Erythroblast (primary cell): ENCODE results near the gene TMEM115.
A peak's percentile ranks its signal among the peaks of the same experiment; 100 is the strongest.
"Not testable (repeated sequence)": the region's sequence is repeated elsewhere in the genome, so short reads cannot be mapped to it uniquely, and the experiment has no call there.

Experiments
- DNase-seq, 2 experiments: peaks; one replicate each; lab custom pipeline; 2025; lab: John Stamatoyannopoulos, UW
- GATA1 ChIP-seq: IDR thresholded peaks from 2 replicates; pipeline ENCODE4 v1.6.1; 2011; ENCODE audit warnings: low read depth, mild to moderate bottlenecking, control low read depth, low read length, moderate library complexity
- POLR2A ChIP-seq: IDR thresholded peaks from 2 replicates; pipeline ENCODE4 v1.6.1; 2011; ENCODE audit warnings: mild to moderate bottlenecking, low read length

The TMEM115 gene

GRCh38 chr3:50316657-50317242 lies 42.6 kb downstream of the TMEM115 start:
- peak in 1 of 2 experiments; percentile 32 for DNase-seq
- TF ChIP-seq POLR2A = no peak
- no peak for TF ChIP-seq GATA1

- no peak for TF ChIP-seq POLR2A
- TF ChIP-seq GATA1 = no peak
These were observed 44.5 kb downstream of the TMEM115 start for GRCh38 chr3:50314816-50315215.

DNA sequence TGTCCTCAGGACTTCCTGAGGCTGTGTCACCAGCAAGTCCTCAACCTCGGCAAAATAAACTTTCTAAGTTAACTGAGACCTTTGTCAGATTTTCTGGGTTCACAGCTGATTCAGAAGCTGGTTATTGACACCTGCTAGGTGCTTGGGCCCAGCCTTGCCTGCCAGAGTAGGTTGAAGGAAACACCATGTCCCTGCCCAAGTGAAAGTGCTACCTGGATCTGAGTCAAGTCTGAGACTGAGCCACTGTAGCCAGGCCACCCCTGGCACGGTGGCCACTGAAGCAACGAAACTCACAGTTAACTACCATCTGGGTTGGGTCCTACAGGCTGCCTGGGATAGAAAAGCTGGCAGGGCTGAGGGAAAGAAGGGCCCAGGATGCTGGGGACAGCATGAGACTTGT lies 45.0 kb downstream of the TMEM115 start:
- TF ChIP-seq GATA1 = no peak
- no peak for TF ChIP-seq POLR2A
- DNase-seq = no peak

More at GRCh38 chr3:50314816-50315215, 44.5 kb downstream of the TMEM115 start:
- DNase-seq = no peak

- not testable (repeated sequence) for DNase-seq
These were observed 47.3 kb downstream of the TMEM115 start for GRCh38 chr3:50312041-50312440.
